Kidney capillary endothelial cell (primary cell): ENCODE results near the gene THUMPD3.

ENCODE experiments used
- DNase-seq: peaks from one replicate; pipeline ENCODE4 v3.0.0-alpha.2; 2018; ENCODE audit warnings: low spot score

The THUMPD3 gene

DNA sequence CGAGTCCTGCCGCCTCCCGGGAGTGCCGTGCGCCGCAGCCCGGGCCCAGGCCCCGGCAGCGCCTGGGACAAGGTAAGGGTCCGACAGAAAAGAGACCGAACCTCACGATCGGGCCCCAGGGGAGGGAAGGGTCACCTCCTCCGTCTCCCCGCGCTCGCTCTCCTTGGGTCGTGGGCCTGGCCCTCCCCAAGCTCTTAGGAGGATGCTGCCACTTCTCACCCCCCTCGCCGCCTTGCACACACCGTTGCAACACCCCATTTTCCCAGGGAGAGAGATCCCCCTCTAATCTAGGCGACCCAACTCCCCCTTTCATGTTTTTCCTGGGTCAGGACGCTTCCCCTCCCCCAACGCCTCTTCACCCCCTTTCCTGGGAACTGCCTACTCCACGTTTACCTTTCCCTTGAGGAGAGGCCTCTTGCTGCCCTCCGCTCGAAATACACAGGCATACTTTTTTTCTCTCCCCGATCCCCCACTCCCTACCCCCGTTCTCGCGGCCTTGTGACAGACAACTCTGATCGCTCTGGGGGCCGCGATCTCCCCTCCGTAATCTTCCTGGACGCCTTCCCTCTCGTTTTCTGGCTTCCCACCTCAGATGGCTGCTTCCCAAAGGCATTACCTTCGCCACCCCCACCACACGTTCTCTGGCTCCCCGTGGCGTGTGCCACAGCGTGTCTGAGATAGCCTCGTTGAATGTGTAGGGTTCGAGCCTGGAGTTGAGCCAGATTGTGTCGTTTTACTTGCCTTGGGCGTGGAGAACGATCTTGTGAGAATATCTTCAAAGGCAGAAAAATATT, 35.2 kb downstream of the THUMPD3 start:
- no peak for DNase-seq

DNA sequence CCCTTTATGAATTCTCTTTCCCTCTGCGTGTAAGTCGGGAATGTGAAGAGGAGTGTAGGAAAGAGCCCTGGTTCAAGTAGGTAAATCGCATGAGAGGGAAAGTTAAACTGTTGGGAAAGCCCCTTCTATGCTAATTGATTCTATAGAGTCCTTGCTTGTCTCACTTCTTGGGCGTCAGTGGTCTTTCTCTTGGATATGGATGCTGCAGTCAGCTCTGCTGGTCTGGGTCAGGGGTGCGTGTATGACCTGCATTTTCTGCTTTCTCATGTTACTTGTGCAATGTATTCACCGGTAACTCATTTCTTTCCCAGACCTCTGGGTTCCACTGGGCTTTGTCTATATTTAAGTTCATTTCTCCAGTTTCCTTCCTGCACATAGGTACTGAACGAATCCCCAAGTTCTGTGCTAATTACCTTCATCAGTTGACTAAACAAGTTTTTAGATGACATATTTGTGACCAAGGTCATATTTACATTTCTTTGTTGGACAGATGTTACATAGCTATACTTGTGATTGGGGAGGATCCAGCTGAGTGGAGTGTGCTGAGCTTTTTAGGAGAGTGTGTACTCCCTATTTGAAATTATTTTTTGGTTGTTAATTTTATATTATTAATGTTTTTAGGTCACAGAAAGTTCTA, 36.0 kb downstream of the THUMPD3 start:
- DNase-seq, result peak; percentile 35

DNA sequence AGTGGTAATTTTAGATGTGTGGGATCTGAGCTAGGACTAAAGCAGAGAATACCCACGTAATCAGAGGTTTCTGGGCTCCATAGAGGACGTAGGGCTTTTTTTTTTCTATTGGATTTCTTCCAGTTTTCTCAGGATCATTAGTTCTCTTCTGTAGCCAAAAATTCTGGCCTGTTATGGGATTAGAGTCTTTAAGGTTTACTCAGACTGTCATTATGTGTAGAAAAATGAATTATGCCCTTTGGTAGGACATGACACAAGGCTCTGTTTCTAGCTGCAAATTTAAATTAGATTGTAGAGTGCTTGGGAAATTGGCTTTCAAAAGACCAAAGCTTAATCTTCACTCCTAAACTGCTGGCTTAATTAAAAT, 36.5 kb downstream of the THUMPD3 start:
- DNase-seq, result no peak

DNA sequence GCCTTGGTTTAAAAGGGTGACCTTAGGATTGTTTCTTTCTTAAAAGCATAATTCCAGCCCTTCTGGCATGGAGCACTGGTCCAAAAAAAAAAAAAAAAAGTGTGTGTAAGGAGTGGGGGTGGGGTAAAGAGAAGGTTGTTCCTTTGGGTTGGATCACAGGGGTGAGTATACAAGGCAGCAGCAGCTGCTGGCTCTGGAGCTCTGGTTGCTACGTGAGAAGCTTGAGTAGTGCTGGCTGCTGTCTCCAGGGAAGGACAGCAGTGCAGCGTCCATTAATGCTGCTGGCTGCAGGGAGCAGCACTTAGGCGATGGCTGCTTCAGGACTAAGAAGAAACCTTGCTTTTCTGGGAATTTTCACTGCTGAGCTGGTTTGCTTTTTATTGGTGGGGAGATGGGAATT, 36.9 kb downstream of the THUMPD3 start:
- DNase-seq, result peak; percentile 80

DNA sequence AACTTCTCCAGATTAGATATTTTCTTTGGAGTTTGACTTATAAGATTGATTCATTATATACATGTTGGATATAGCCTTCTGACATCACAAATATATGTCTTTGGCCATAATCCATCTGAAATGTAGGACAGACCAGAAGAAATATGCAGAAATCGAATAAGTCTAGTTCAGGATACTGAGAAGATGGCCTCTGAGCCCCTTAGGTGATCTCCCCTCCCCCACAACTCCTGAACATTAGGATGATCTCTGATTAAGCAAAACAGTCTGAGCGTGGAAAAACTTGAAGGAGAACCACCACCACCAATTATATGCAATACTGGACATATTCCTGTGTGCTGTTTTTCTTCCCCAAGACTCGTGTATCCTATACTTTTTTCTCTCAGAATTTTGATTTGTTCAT, 37.8 kb downstream of the THUMPD3 start:
- no peak for DNase-seq

DNA sequence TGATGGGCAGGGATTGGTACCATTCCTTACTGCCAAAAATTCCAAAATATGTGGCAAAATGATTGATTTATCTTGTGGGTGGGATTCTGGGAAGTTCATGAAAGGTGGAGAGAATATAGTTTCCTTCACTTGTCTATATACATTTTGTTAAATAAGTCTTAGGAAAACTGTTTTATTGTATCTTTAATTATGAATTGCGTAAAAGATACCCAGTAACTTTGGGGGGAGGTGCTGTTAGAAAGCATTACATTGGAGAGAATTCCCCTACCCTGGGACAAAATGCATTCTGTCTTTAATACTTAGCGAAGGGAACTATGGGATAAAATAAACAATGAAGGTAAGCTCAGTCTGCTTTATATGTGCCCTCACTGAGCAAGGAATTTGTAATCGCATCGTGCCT, 39.1 kb downstream of the THUMPD3 start:
- no peak for DNase-seq

DNA sequence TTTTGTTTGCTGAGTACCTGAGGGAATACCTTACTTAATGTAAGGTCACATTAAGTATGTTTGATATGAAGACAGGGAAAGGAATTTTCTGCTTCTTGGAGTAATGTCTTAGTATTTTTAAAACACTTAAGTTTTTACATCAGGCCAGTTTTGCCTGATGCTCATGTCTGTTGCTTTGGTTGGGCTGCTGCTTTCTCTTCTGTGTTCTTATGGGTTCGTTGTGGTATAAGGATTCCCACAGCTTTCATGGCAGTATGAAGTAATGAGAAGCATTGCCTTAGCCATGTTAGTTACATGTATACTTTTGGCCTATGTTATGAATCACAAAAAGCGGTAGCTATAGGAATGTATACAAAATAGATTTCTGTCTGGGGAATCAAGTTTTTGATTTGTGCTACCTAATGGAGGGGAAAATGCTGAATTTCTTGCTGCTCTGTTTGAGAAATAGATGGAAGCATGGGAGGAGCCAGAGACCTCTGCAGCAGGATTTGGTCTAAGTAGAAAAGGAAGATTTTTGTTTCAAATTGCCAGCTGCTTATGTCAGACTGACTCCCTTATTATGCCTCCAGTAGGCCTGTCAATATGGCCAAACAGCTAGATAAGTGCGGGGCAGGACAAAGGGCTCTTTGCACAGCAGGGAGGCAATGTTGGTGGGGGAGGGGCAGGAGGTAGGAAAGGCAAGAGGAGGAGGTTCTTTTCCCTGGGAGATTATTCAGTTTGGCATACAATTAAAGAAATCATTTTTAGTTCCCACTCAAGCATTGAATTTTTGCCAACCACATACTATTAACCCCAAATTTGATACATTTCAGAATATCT, 39.8 kb downstream of the THUMPD3 start:
- no peak for DNase-seq

DNA sequence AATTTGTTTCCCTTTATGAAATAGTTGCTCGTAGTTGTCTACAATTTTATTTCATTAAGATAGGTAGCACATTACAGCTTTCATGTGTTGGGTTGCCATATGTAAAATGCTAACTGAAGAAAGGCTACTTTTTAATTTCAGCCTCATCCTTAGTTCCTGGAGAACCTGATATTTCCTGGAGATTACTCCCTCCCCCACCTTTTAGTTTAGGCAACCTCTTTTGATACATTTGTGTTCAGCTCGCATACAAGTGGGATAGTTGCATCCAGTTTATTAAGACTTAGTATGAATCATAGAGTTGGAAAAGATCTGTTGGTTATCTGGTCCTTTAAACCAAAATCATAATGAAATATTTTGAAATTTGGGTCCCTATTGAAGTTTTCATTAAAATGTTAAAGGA, 40.6 kb downstream of the THUMPD3 start:
- DNase-seq, result no peak

DNA sequence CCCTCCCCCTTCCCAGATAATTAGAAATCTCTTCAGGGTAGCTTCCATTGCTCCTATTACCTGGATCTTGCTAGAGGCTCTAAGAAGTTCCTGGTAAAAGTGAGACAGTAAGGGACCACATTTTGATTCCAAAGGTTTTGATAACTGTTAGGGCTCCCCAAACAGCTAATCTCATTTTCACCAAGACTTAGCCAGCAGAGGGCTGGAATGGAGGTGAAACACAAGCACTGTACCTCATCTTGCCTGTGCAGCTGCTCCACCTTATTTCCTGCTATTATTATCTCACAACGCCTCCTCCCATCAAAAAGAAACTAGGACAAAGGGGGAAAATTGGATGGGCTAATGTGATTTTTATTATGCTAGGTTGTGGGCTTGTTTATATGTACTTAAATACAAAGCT, 41.8 kb downstream of the THUMPD3 start:
- no peak for DNase-seq

DNA sequence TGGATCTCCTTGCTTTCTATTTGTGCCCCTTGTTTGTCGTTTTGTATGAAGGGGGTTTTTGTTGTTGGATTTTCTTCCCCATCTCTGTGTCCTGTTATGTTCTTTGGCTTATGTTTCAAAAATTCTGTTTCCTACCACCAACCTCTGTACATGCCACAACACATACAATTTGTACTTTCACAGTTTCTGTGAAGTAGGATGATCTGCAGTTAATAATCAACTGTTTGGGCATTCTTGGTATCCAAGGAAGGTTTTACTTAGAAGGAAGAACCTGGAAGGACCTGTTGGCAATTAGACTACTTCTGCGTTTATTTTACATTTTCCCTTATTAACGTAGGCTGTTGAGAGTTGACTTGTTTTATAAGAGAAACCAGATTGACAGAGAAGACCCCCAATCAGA, 42.9 kb downstream of the THUMPD3 start:
- no peak for DNase-seq

DNA sequence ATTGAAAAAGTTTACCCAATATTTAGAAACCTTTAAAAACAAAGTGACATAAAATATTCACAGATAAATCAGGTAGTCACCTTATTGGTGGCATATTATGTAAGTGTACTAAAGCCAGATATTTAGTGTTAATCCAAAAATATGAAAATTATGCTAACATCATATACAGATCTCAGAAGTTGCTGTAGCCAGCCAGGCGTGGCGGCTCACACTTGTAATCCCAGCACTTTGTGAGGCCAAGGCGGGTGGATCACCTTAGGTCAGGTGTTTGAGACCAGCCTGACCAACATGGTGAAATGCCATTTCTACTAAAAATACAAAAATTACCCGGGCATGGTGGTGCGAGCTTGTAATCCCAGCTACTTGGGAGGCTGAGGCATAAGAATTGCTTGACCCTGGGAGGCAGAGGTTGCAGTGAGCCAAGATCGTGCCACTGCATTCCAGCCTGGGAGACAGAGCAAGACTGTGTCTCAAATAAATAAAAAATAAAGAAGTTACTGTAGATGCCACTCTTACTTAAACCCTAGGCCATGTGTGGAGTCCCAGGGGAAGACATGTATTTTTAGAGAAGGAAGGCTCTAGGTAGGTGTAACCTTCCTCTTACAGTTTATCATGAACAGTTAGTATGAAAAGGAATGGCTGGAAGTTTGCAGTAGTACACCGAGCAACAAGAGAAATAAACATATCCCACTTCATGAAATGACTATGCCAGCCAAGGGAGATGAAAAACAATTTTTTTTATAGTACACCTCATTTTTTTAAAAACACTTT, 44.2 kb downstream of the THUMPD3 start:
- no peak for DNase-seq

DNA sequence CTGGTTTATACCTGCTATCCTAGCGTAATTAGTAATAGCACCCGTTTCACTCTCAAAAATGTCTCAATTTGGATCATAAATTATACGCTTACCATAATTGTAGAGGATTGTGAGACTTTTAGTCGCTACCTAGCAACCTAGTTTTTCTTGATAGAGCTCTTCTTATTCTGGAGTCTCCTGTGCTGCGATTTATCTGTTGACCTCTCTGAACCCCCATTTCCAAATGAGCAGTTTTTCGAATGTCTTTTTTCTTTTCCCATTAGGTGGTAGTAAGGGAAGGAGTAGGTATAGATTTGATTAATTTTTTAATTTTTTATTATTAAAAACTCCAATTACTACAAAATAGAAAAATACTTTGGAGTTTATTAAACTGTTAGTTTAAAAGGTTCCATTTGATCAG, 45.2 kb downstream of the THUMPD3 start:
- no peak for DNase-seq

DNA sequence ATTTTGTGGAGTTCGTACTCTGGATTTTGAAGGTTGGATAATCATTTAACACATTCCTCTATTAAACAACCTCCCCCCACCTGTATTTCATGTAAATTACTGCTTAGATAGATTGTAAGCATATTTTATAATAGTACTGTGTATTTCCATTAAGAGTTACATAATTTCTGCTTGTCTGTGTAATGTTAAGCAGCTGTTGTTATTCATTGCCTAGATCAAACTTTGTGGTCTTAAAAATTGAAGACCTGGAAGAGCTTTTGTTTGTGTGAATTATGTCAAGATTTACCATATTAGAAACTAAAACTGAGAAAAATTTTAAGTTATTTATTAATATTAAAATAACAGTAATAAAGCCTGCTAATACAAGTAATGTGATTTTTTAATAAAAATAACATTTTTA, 45.7 kb downstream of the THUMPD3 start:
- no peak for DNase-seq

DNA sequence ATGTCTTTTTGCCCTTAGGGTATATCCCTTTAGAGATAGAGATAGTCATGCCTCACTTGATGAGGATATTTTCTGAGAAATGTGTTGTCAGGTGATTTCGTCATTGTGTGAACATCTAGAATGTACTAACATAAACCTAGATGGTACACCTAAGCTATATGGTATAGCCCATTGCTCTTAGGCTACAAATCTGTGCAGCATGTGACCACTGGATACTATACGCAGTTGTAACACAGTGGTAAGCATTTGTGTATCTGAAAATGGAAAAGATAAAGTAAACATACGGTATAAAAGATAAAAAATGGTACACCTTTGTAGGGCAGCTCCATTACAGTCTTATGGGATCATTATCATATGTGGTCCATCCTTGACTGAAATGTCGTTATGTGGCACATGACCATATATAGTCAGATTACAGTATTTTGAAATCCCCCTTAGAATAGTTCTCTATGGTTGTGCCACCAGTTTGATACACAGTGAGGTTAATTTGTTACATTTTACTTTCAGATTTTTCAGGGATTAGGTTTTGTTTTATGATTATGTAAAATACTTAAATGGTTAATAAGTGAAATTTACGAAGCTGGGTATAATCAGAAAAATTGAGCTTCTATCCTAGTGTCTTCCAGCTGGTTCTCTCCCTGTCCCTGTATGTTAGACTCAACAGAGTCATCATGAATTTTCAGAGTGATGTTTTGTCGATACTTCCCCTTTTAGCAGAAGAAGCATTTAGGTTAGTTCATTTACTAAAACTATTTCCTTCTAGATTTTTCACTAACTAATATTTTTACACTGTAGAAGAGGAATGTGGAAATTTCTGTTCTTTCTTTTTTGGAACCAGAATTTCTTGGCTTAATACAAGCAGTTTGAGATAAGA, 47.4 kb downstream of the THUMPD3 start:
- no peak for DNase-seq

DNA sequence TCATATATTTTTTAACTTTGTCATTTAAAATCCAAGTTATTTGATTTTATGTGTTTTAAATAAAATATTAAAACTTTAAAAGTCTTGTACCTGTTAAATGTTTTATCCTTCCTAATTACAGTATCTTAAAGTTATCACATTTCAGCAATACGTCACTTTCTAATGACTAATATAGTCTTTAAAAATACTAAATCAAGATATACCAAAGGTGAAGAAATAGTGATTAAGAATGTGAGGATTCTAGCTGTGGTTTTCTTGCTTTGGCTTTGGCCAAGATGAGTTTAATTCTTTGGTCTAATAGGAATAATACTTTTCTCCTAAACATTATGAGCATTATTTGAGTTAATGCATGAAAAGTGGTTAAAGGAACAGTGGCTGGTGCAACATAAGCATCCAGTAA, 48.4 kb downstream of the THUMPD3 start:
- no peak for DNase-seq

DNA sequence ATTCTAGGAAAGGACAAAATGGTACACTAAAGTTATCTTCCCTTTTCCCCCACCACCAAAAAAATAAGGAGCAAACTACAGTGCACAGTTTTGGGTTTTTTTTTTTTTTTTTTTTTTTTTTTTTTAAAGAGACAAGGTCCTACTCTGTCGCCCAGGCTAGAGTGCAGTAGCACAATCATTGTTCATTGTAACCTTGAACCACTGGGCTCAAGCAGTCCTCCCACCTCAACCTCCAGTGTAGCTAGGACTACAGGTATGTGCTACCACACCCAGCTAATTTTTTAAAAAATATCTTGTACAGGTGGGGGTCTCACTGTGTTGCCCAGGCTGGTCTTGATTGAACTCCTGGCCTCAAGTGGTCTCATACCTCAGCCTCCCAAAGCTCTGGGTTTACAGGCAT, 49.4 kb downstream of the THUMPD3 start:
- DNase-seq, result no peak

DNA sequence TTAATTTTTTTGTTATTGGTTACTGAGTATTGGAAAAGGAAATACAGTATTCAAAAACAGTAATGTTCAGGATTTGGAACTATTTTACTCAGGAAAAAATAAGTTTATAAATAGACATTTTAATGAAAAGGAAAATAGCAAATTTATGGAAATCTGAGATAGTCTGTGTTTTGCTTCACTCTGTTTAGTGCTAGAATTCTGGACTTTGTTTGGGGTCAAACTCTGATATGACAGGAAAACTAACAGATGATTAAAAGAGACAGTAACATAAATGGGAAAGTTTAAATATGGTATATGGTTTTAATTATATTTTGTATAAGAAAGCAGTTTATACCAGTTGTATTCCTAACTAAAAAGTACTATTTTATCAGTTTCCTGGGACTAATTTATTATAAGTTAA, 52.0 kb downstream of the THUMPD3 start:
- no peak for DNase-seq

DNA sequence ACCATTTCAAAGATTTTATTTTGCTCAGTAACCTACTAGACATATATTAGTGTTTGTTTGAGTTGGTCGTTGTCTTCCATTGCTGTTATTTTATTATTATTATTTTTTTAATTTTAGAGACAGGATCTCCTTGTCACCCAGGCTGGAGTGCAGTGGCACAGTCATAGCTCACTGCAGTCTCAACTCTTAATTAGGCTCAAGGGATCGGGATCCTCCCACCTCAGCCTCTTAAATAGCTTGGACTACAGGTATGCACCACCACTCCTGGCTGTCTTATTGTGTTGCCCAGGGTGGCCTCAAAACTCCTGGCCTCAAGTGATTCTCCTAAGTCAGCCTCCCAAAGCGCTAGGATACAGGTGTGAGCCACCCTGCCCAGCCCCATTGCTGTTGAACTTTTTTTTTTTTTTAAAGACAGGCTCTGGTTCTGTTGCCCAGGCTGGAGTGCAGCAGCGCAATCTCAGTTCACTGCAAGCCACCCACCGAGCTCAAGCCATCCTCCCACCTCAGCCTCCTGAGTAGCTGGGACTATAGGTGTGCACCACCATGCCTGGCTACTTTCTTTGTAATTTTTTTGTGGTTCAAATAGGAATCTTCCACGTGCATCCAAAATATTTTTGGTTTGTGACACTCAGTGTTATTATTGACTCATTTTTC, 52.8 kb downstream of the THUMPD3 start:
- no peak for DNase-seq

DNA sequence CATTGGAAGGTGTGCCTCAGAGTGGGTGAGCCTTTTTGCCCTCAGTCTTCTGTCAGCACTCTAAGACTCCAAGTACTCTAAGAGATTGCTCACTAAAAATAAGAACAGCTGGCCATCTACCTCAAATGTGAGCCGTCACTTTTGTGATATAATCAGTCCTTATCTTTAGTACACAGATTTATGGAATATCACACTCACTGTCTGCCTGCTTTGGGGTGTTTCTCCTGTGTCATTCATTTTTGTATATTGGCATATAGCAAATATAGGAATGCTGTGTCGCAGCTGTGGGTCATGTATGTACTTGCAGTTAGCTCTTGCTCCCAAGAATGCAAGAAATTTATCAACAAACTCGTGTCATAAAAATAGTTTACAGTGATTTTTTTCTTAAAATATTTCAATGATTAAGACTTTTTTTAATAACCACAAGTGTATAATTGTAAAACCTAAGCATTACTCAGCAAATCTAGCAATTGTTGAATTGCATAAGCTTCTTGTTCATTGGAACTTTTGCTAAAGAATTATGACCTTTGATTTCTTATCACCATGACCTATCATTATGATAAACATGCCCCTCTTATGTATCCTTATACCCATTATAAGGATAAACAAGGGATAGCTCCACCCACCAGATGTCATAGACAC, 53.4 kb downstream of the THUMPD3 start:
- DNase-seq, result no peak

DNA sequence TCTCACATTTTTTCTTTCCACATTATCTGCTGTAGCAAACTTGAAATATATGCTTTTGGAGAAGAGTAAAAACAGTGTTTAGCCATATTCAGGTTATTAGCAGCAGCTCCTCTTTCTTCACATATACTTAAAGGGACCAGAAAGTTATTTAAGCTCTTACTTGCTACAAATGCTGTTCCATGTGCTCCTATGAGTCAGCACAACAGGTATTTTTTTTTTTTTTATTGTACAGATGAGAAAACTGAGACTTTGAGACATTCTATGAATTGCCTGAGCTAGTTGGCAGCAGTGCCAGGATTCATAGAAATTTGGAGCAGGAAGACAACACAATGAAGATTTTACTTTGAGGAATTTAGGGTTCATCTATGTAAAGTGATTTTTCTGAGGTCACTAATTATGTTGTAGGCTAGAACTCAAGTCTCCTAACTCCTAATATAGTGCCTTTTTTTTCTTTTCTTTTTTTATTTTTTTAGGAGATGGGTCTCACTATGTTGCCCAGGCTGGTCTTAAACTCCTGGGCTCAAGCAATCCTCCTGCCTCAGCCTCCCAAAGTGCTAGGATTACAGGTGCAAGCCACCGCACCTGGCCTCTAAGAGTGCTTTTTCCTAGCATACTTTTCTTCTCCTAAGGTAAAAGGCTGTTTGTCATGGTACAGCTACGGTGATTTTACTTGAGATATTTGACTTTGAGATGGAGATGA, 58.1 kb downstream of the THUMPD3 start:
- DNase-seq, result no peak
